Measurements from ENCODE around the gene KIAA0232.

KIAA0232 gene

GRCh38 chr4:6885953-6886557 lies 103.5 kb downstream of the KIAA0232 start:
- TF ChIP-seq CTCF (IDR thresholded peaks at IDR 0.05): no peak
- H2AFZ ChIP-seq: no peak overlapping the region
- peaks cover 3% of the 10 kb centered on the region for H3K4me1 ChIP-seq
- H3K36me3 ChIP-seq (ENCODE audit: control insufficient read depth, insufficient read depth, low read length): no peaks in the 10 kb centered on the region
- no peak overlapping the region for H3K4me2 ChIP-seq (ENCODE audit: low read length)
- H3K9ac ChIP-seq: no peak overlapping the region
- H3K27me3 ChIP-seq (ENCODE audit: control insufficient read depth, insufficient read depth, low read length): no peaks in the 10 kb centered on the region
- H3K79me2 ChIP-seq: no peaks in the 10 kb centered on the region
- no peaks in the 10 kb centered on the region for H3K9me3 ChIP-seq (ENCODE audit: control insufficient read depth, low read length)
- H3K27ac ChIP-seq: no peak overlapping the region
- no peak overlapping the region for H3K4me3 ChIP-seq (ENCODE audit: low read depth, low read length)

- Histone ChIP-seq H3K27ac (no peak overlapping the region), H3K79me2 (no peaks in the 10 kb centered on the region), H2AFZ (no peak overlapping the region), H3K9ac (no peak overlapping the region), H3K36me3 (ENCODE audit: control insufficient read depth, insufficient read depth, low read length) (no peaks in the 10 kb centered on the region), H3K4me3 (ENCODE audit: low read depth, low read length) (no peak overlapping the region), H3K4me2 (ENCODE audit: low read length) (no peak overlapping the region), H3K9me3 (ENCODE audit: control insufficient read depth, low read length) (no peaks in the 10 kb centered on the region), H3K4me1 (peaks cover 3% of the 10 kb centered on the region), H3K27me3 (ENCODE audit: control insufficient read depth, insufficient read depth, low read length) (no peaks in the 10 kb centered on the region)
- TF ChIP-seq CTCF (IDR thresholded peaks at IDR 0.05): no peak
These were observed 104.4 kb downstream of the KIAA0232 start for GRCh38 chr4:6886886-6887285.

- Histone ChIP-seq H3K9ac (no peak overlapping the region), H3K27me3 (ENCODE audit: control insufficient read depth, insufficient read depth, low read length) (no peaks in the 10 kb centered on the region), H2AFZ (no peak overlapping the region), H3K4me1 (peaks cover 3% of the 10 kb centered on the region), H3K4me2 (ENCODE audit: low read length) (no peak overlapping the region), H3K4me3 (ENCODE audit: low read depth, low read length) (no peak overlapping the region), H3K27ac (no peak overlapping the region), H3K36me3 (ENCODE audit: control insufficient read depth, insufficient read depth, low read length) (no peaks in the 10 kb centered on the region), H3K9me3 (ENCODE audit: control insufficient read depth, low read length) (no peaks in the 10 kb centered on the region), H3K79me2 (no peaks in the 10 kb centered on the region)
- TF ChIP-seq CTCF (IDR thresholded peaks at IDR 0.05): no peak
These were observed 105.3 kb downstream of the KIAA0232 start for GRCh38 chr4:6887591-6888371.

GRCh38 chr4:6888506-6889071 lies 106.1 kb downstream of the KIAA0232 start:
- Histone ChIP-seq H2AFZ (no peak overlapping the region), H3K27me3 (ENCODE audit: control insufficient read depth, insufficient read depth, low read length) (no peaks in the 10 kb centered on the region), H3K36me3 (ENCODE audit: control insufficient read depth, insufficient read depth, low read length) (no peaks in the 10 kb centered on the region), H3K9ac (no peak overlapping the region), H3K4me1 (peaks cover 3% of the 10 kb centered on the region), H3K27ac (no peak overlapping the region), H3K4me2 (ENCODE audit: low read length) (no peak overlapping the region), H3K9me3 (ENCODE audit: control insufficient read depth, low read length) (no peaks in the 10 kb centered on the region), H3K4me3 (ENCODE audit: low read depth, low read length) (no peak overlapping the region), H3K79me2 (no peaks in the 10 kb centered on the region)
- TF ChIP-seq CTCF (IDR thresholded peaks at IDR 0.05): no peak

Measured in parathyroid adenoma (tissue), 2 donors.